Measurements from ENCODE around the gene POU6F2. TPM values are rescaled to one million over a fixed set of nuclear protein-coding genes. Genes with fewer than 3 reads are reported as not detected.
"Not testable (repeated sequence)": the region's sequence is repeated elsewhere in the genome, so short reads cannot be mapped to it uniquely, and the experiment has no call there.

Gene POU6F2
- total RNA-seq, 1 experiment from 2014 or later, result not detected

DNA sequence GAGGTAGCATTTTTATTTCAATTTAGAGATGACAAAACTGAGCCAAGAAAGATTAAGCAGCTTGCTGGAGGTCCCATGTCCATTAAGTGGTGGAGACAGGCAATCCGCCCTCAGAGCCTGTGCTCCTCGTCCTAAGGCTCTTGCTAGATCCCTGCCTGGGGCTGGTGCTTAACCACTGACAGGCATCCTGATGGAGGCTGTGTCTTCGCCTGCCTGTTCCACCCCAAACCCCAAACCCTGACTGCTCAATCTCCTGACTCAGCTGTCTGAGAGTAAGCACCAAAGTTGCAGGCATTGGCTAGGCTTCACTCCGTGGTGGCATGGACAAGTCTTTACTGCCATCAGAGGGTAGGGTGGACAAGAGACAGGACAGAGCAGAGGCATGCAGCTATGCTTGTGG is 209.4 kb downstream of the POU6F2 start:
- ChIA-PET CTCF (no interaction called here), POLR2A (no interaction called here)
- in situ Hi-C loops (cut with HindIII; ENCODE audit: low pct_unique_long_range_greater_than_20kb, low sequenced_read_pairs) (no loop called here), intact Hi-C loops (cut with micrococcal nuclease; ENCODE audit: unreplicated experiment) (no loop called here)
- TF ChIP-seq CTCF (IDR thresholded peaks at IDR 0.05) (no peak), SIN3A (IDR thresholded peaks at IDR 0.05; ENCODE audit: borderline replicate concordance, insufficient read depth, low read depth, low read length) (no peak), POLR2AphosphoS5 (IDR thresholded peaks at IDR 0.05; ENCODE audit: low read depth, low read length) (no peak), TCF7L2 (IDR thresholded peaks at IDR 0.05; ENCODE audit: low read depth, low read length) (no peak)
- TF ChIP-seq, protein P1, sequence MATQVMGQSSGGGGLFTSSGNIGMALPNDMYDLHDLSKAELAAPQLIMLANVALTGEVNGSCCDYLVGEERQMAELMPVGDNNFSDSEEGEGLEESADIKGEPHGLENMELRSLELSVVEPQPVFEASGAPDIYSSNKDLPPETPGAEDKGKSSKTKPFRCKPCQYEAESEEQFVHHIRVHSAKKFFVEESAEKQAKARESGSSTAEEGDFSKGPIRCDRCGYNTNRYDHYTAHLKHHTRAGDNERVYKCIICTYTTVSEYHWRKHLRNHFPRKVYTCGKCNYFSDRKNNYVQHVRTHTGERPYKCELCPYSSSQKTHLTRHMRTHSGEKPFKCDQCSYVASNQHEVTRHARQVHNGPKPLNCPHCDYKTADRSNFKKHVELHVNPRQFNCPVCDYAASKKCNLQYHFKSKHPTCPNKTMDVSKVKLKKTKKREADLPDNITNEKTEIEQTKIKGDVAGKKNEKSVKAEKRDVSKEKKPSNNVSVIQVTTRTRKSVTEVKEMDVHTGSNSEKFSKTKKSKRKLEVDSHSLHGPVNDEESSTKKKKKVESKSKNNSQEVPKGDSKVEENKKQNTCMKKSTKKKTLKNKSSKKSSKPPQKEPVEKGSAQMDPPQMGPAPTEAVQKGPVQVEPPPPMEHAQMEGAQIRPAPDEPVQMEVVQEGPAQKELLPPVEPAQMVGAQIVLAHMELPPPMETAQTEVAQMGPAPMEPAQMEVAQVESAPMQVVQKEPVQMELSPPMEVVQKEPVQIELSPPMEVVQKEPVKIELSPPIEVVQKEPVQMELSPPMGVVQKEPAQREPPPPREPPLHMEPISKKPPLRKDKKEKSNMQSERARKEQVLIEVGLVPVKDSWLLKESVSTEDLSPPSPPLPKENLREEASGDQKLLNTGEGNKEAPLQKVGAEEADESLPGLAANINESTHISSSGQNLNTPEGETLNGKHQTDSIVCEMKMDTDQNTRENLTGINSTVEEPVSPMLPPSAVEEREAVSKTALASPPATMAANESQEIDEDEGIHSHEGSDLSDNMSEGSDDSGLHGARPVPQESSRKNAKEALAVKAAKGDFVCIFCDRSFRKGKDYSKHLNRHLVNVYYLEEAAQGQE (IDR thresholded peaks at IDR 0.05; ENCODE audit: insufficient read depth in 1 of 2, low read depth in 2 of 2, low read length in 1 of 2), result no peak
- Histone ChIP-seq H3K4me1 (ENCODE audit: control insufficient read depth, insufficient read depth, low read length) (no peaks in the 10 kb centered on the region), H3K36me3 (ENCODE audit: control insufficient read depth, insufficient read depth, low read length) (no peaks in the 10 kb centered on the region), H3K4me3 (ENCODE audit: low read depth in 2 of 2, low read length in 2 of 2) (no peak overlapping the region), H3K9me3 (ENCODE audit: control insufficient read depth, insufficient read depth, low read depth, low read length) (no peaks in the 10 kb centered on the region), H3K27ac (ENCODE audit: low read length) (no peak overlapping the region), H3K27me3 (ENCODE audit: control insufficient read depth, insufficient read depth, low read length) (no peaks in the 10 kb centered on the region)
- BruUV-seq (replicated peaks), result no TSS peak
- no peak for DNase-seq (ENCODE audit: low read depth, low spot score)
- no peak for ATAC-seq

- no peak overlapping the region for H3K4me3 ChIP-seq (ENCODE audit: low read depth in 2 of 2, low read length in 2 of 2)
- ChIA-PET POLR2A (no interaction called here), CTCF (no interaction called here)
- no peaks in the 10 kb centered on the region for H3K4me1 ChIP-seq (ENCODE audit: control insufficient read depth, insufficient read depth, low read length)
- BruUV-seq (replicated peaks), result no TSS peak
- intact Hi-C loops (cut with micrococcal nuclease; ENCODE audit: unreplicated experiment) (no loop called here), in situ Hi-C loops (cut with HindIII; ENCODE audit: low pct_unique_long_range_greater_than_20kb, low sequenced_read_pairs) (no loop called here)
- DNase-seq (ENCODE audit: low read depth, low spot score) (no peak), ATAC-seq (no peak)
- no peaks in the 10 kb centered on the region for H3K36me3 ChIP-seq (ENCODE audit: control insufficient read depth, insufficient read depth, low read length)
- H3K27ac ChIP-seq (ENCODE audit: low read length), result no peak overlapping the region
- no peaks in the 10 kb centered on the region for H3K9me3 ChIP-seq (ENCODE audit: control insufficient read depth, insufficient read depth, low read depth, low read length)
- TF ChIP-seq SIN3A (IDR thresholded peaks at IDR 0.05; ENCODE audit: borderline replicate concordance, insufficient read depth, low read depth, low read length) (no peak), TCF7L2 (IDR thresholded peaks at IDR 0.05; ENCODE audit: low read depth, low read length) (no peak), POLR2AphosphoS5 (IDR thresholded peaks at IDR 0.05; ENCODE audit: low read depth, low read length) (no peak), CTCF (IDR thresholded peaks at IDR 0.05) (no peak)
- TF ChIP-seq, protein P1 (IDR thresholded peaks at IDR 0.05; ENCODE audit: insufficient read depth in 1 of 2, low read depth in 2 of 2, low read length in 1 of 2), result no peak
- no peaks in the 10 kb centered on the region for H3K27me3 ChIP-seq (ENCODE audit: control insufficient read depth, insufficient read depth, low read length)
Measured at GRCh38 chr7:39192476-39192875, 214.8 kb downstream of the POU6F2 start.

- H3K4me1 ChIP-seq (ENCODE audit: control insufficient read depth, insufficient read depth, low read length); intact Hi-C loops (cut with micrococcal nuclease; ENCODE audit: unreplicated experiment); H3K9me3 ChIP-seq (ENCODE audit: control insufficient read depth, insufficient read depth, low read depth, low read length); DNase-seq (ENCODE audit: low read depth, low spot score); H3K4me3 ChIP-seq (ENCODE audit: low read depth in 2 of 2, low read length in 2 of 2); CTCF ChIA-PET; H3K27me3 ChIP-seq (ENCODE audit: control insufficient read depth, insufficient read depth, low read length); H3K36me3 ChIP-seq (ENCODE audit: control insufficient read depth, insufficient read depth, low read length); H3K27ac ChIP-seq (ENCODE audit: low read length); in situ Hi-C loops (cut with HindIII; ENCODE audit: low pct_unique_long_range_greater_than_20kb, low sequenced_read_pairs); BruUV-seq (replicated peaks); POLR2A ChIA-PET; ATAC-seq: not testable (repeated sequence)
Measured at GRCh38 chr7:39194388-39194787, 216.7 kb downstream of the POU6F2 start.
